Activated T-helper 1 cell treated with Interleukin-2 at 50 U/mL for 16 hours (primary cell): ENCODE data around the gene CST2.
"Not testable (repeated sequence)": the region's sequence is repeated elsewhere in the genome, so short reads cannot be mapped to it uniquely, and the experiment has no call there.

Experiments used
- DNase-seq: peaks from one replicate; pipeline ENCODE4 v3.0.0-alpha.2; 2020; ENCODE audit warnings: low read depth

CST2 gene

DNA sequence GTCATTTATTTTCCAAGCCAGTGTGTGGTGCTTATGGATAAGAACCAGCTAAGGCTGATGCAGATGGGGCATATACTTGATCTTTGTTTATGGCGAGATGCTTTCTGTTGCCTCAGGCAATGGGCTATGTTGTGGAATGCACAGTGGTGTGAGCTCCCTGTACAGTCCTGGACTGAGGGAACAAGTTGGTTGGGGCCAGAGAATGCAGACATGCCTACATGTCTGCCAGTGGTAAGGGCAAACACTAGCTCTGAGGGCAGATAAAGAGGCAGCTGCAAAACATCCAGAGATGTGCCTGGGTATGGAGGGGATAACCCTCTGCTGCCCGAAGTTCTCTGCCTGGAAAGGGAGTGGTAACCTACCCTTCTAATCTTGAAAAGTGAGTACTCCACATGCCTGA, 16.2 kb downstream of the CST2 start:
- not testable (repeated sequence) for DNase-seq

DNA sequence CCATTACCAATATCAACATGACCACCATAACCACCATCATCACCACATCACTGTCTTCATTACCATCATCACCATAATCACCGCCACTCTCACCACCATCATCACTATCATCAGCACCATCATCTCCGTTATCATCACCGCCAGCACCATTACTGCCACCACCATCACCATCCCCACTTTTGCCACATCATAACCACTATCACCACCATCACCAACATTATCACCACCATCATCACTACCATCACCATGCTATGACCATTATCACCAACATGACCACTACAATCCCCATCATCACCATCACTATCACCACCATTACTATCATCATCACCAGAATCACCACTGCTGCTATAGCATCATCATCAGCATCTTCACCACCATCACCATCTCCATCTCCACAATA, 25.7 kb downstream of the CST2 start:
- no peak for DNase-seq

DNA sequence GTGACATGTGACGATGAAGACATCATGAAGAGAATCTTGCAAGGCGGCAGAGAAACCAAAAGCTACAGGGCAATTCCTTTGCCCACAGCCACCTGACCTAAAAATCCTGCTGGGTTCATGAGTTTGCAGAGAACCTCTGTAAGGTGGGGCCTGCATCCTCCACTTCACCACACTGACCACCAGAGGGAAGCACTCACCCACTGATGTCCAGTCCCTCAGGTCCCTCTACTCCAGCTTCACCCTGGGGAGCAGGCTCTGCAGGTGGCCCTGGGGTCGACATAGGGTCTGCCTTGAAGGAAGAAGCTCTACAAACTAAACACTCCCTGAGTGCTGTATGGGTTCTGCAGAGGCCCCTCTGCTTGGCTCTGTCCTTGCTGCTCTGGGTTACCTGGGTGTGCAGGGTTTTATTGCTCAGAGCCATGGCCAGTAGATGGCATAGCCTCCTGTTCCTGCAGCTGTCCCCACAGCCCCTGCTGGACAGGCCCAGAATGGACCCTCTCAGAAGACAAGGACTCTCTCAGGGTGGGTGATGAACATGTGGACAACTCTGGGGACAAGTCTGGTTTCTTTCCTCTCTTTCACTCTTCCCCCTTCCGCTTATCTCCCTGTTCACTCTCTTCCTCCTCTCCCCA, 27.2 kb downstream of the CST2 start:
- DNase-seq: not testable (repeated sequence)

DNA sequence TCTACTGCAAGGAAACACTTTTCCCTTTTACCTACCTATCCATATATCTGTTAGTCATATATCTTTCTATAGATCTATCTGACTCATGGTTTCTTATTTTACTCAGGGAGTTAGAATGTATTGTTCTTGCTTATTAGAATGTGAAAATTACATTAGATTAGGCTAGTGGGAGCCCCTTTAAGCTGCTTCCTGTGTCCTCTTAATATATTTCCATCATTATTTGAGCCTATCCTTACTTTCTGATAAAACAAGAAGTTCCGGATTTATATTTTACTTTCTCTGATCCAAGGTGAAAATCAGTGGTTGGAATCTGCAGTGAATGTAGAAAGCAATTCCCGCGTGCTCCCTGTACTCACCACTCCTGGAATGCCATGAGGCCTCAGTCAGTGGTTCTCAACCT, 31.0 kb downstream of the CST2 start:
- no peak for DNase-seq

DNA sequence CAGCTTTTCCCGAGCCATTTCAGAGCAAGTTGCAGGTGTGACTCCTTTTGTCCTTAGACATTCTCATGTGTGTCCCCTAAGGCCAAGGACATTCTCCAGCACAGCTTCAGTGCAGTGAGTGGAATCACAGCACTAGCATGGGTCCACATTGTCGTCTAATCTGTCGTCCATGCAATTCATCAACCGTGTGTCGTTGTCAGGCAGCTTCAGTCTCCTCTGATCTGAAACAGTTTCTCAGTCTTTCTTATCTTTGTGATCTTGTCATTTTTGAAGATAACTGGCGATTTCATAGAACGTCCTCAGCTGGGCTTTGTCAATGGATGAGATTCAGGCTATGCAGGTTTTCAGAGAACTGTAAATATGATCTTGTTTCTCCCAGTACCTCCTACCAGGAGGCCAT, 31.7 kb downstream of the CST2 start:
- DNase-seq: no peak

DNA sequence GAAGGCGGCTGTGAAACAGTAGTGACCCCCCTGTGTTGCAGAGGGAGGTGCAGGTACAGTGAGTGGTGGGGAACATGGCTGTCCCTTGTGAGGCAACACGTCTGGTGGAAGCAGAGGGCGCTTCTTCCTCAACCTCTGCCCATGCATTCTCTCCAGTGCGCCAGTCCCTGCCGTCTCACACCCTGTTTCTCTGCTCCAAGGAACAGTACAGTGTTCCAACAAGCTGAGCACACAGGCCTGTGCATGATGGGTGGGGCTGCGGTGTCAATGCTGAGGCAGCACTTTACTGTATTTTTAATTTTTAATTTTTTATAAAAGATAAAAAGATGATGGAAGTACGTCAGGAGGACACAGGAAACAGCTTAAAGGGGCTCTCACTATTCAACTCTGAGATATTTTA, 32.5 kb downstream of the CST2 start:
- no peak for DNase-seq

DNA sequence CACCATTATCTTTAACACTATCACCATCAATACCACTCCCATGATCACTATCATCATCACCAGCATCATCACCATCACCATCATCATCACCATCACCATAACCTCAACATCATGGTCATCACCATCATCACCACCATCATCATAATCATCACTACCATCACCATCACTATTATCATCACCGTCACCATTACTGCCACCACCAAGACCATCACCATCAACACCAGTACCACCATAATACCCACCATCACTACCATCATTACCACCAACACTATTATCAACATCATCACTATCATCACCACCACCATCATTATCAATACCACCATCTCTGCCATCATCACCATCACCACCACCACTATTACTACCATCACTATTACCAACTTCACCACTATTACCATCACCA, 43.1 kb downstream of the CST2 start:
- no peak for DNase-seq

DNA sequence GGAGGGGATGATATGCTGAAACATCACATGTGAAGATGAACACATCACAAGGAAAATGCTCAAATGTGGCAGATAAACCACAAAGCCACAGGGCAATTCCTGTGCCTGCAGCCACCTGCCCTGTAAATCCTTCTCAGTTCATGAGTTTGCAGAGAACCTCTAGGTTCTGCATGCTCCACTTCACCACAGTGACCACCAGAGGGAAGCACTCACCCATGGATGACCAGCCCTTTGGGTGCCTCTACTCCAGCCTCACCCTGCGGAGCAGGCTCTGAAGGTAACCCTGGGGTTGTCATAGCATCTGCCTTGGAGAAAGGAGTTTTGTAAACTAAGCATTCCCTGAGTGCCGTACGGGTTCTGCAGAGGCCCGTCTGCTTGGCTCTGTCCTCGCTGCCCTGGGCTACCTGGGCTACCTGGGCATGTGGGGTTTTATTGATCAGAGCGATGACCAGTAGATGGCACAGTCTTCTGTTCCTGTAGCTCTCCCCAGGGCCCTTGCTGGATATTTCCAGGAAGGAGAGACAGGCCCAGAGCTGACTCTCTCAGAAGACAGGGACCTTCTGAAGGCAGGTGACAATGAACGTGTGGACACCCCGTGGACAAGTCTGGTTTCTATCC, 44.1 kb downstream of the CST2 start:
- DNase-seq: no peak

DNA sequence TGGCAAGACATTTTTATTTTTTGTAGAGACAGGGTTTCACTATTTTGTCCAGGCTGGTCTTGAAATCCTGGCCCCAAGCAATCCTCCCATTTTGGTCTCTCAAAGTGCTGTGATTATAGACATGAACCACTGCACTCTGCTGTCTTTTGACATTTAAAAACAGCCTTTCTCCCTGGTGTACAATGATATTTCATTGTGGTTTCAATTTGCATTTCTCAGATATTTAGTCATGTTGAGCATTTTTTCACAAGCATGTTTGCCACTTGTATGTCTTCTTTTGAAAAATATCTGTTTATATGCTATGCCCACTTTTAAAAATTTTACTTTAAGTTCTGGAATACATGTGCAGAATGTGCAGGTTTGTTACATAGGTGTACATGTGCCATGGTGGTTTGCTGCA, 47.9 kb downstream of the CST2 start:
- DNase-seq: not testable (repeated sequence)

DNA sequence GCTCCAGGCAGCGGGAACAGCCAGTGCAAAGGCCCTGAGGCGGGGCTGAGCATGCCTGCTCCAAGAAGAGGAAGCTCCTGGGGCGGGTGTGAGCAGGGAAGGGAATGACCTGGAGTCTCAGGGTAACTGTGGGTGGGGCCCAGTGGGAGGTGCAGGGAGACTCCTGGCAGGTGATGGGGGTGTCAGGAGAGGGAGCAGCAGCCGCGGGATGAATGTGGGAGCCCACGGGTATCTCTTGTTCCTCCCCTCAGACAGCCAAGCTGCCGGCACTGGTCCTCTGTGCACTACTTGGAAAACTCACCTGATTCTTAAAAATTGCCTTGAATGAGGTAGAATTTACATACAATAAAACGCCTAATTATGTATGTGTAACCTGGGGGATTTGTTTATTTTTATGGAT, 49.1 kb downstream of the CST2 start:
- not testable (repeated sequence) for DNase-seq

DNA sequence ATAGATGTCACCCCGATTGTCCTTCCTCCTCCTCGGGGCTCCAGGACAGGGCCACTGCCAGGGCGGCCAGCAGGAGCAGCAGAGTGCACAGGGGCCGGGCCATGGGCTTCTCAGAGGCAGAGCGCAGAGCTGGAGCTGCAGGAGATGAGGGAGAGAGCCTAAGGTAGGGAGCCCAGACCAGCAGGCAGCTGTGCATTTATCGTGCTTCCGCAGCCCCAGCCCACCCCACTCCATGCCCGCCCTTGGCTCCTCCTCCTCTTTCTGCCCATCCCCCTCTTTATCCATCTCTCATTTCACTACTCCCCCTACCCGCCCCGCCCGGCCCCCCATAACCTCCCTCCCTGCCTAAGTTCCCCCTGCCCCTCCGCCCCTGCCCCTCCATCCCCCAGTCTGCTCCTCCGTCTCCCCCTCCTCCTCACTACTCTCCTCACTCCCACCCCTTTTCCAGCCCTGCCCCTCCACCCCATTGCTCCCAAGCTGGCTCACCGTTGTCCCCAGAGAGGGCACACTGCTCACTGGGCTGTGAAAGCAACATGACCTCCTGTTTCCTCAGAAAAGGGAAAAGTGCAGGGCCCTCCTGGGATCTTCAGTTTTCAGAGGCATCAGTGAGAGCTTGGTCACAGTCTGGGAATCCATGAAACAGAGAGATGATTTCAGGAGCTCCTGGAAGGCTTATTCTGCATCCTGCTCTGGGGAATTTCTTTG, 50.3 kb downstream of the CST2 start:
- no peak for DNase-seq

DNA sequence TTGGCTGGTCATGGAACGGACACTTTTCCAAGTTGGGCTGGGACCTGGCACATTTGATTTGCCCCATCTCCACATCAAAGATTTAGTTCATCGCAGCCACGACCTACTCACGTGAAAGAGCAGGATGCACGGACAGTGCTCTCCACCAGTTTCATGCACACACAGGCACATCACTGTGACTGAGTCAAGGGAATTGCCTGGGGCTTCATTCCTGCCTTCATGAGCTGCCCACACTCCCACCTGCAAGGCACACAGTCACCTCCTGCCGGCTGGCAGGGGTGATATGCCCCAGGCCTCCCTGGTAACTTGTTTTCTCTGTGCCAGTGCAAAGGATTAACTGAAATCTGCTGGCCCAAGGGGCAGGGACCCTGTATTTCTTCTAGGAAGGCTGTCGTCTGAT, 52.4 kb downstream of the CST2 start:
- no peak for DNase-seq
